ENCODE measurements around the gene UNK.

Gene UNK

GRCh38 chr17:75846692-75847613, 62.3 kb downstream of the UNK start:
- H3K36me3 ChIP-seq (replicated peaks; ENCODE audit: low read depth, low read length) = peaks cover 39% of the 10 kb centered on the region
- H3K79me2 ChIP-seq (ENCODE audit: low read length) = no peaks in the 10 kb centered on the region
- H2AFZ ChIP-seq (ENCODE audit: low read depth, low read length) = no peak overlapping the region
- TF ChIP-seq CTCF (IDR thresholded peaks at IDR 0.05; ENCODE audit: low read depth, low read length) = no peak
- no peak for TF ChIP-seq EZH2phosphoT487 (IDR thresholded peaks at IDR 0.05; ENCODE audit: low read depth)
- no peaks in the 10 kb centered on the region for H3K9me3 ChIP-seq (ENCODE audit: insufficient read depth, low read length)
- no peak overlapping the region for H3K9ac ChIP-seq (ENCODE audit: low read length)
- H3K4me1 ChIP-seq (ENCODE audit: low read length) = peaks cover 20% of the 10 kb centered on the region
- no peak overlapping the region for H3K4me2 ChIP-seq (ENCODE audit: low read length)
- no peak overlapping the region for H3K27ac ChIP-seq (ENCODE audit: low read length)
- no peaks in the 10 kb centered on the region for H4K20me1 ChIP-seq (ENCODE audit: insufficient read depth, low read length)
- no peaks in the 10 kb centered on the region for H3K27me3 ChIP-seq (ENCODE audit: low read depth, low read length)
- no peak overlapping the region for H3K4me3 ChIP-seq (ENCODE audit: low read length)

- no peaks in the 10 kb centered on the region for H3K79me2 ChIP-seq (ENCODE audit: low read length)
- H3K9ac ChIP-seq (ENCODE audit: low read length) = no peak overlapping the region
- peaks cover 39% of the 10 kb centered on the region for H3K36me3 ChIP-seq (replicated peaks; ENCODE audit: low read depth, low read length)
- TF ChIP-seq CTCF (IDR thresholded peaks at IDR 0.05; ENCODE audit: low read depth, low read length) (no peak), EZH2phosphoT487 (IDR thresholded peaks at IDR 0.05; ENCODE audit: low read depth) (no peak)
- no peak overlapping the region for H3K4me2 ChIP-seq (ENCODE audit: low read length)
- no peak overlapping the region for H3K27ac ChIP-seq (ENCODE audit: low read length)
- no peaks in the 10 kb centered on the region for H4K20me1 ChIP-seq (ENCODE audit: insufficient read depth, low read length)
- no peaks in the 10 kb centered on the region for H3K27me3 ChIP-seq (ENCODE audit: low read depth, low read length)
- no peak overlapping the region for H2AFZ ChIP-seq (ENCODE audit: low read depth, low read length)
- peaks cover 20% of the 10 kb centered on the region for H3K4me1 ChIP-seq (ENCODE audit: low read length)
- no peak overlapping the region for H3K4me3 ChIP-seq (ENCODE audit: low read length)
- H3K9me3 ChIP-seq (ENCODE audit: insufficient read depth, low read length) = no peaks in the 10 kb centered on the region
These were observed 63.3 kb downstream of the UNK start for GRCh38 chr17:75847614-75848522.

GRCh38 chr17:75848523-75849278, 64.1 kb downstream of the UNK start:
- no peak overlapping the region for H3K4me2 ChIP-seq (ENCODE audit: low read length)
- no peak overlapping the region for H3K4me3 ChIP-seq (ENCODE audit: low read length)
- peaks cover 15% of the 10 kb centered on the region for H3K4me1 ChIP-seq (ENCODE audit: low read length)
- peaks cover 6% of the 10 kb centered on the region; the same call in 1 of the 2 replicates for H3K79me2 ChIP-seq (ENCODE audit: low read length)
- no peaks in the 10 kb centered on the region for H3K9me3 ChIP-seq (ENCODE audit: insufficient read depth, low read length)
- H3K27ac ChIP-seq (ENCODE audit: low read length) = no peak overlapping the region
- no peak overlapping the region for H2AFZ ChIP-seq (ENCODE audit: low read depth, low read length)
- peaks cover 39% of the 10 kb centered on the region for H3K36me3 ChIP-seq (replicated peaks; ENCODE audit: low read depth, low read length)
- no peak overlapping the region for H3K9ac ChIP-seq (ENCODE audit: low read length)
- TF ChIP-seq EZH2phosphoT487 (IDR thresholded peaks at IDR 0.05; ENCODE audit: low read depth) (no peak), CTCF (IDR thresholded peaks at IDR 0.05; ENCODE audit: low read depth, low read length) (peak; percentile 84)
- H4K20me1 ChIP-seq (ENCODE audit: insufficient read depth, low read length) = peaks cover 3% of the 10 kb centered on the region; the same call in 1 of the 2 replicates
- no peaks in the 10 kb centered on the region for H3K27me3 ChIP-seq (ENCODE audit: low read depth, low read length)

Data from OCI-LY3 (cell line).